Loucy (cell line): Measurements from ENCODE around the gene NAB1.

Source experiments
- EZH2phosphoT487 ChIP-seq: fragments of 200-600 bp; IDR thresholded peaks from 2 replicates; pipeline ENCODE4 v1.6.1; 2018; ENCODE audit warnings: antibody characterized with exemption, mild to moderate bottlenecking, moderate library complexity, borderline replicate concordance
- TF ChIP-seq, protein P1 (sequence below): fragments of 200-600 bp; sonication (generic); conservative IDR thresholded peaks from 2 replicates; pipeline ENCODE4 v1.5.1; 2014; ENCODE audit warnings: mild to moderate bottlenecking, antibody characterized with exemption, low read length

DNA sequence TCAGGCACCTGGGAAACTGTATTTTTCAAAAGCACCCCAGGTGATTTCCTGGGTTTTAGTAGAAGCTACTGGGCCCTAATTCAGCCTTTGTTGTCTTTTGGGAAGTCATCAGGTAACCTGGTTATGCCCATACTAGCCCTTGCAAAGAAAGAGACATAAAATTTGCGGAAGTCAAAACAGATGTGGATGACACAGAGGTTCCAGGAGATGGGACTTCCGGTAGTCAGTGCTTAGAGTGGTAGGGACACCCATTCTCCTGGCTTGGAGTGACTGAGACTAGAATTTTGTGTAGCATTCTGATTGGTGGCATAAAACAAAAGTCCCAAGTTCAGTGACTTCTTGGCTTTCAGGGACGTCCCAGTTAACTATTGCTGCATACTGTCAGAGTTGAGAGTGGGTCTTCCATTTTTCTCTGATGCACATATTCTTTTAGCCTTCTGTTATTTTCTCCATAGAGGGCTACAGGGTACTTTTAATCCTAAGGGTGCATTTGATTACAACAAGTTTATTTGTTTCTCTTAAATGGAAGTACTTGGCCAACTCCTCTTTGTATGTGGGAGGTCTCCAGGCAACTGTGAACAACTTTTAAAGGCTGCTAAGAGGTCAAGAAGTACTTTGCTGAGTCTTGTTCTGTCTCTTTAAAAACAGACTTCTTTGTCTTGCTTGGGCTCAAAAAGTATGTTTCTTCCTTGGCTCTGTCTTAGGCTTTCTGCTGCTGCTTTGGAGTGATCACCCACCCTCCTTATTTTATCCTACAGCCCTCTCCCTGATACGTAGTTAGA lies 8.8 kb downstream of the NAB1 start:
- TF ChIP-seq EZH2phosphoT487: no peak
- TF ChIP-seq, protein P1, sequence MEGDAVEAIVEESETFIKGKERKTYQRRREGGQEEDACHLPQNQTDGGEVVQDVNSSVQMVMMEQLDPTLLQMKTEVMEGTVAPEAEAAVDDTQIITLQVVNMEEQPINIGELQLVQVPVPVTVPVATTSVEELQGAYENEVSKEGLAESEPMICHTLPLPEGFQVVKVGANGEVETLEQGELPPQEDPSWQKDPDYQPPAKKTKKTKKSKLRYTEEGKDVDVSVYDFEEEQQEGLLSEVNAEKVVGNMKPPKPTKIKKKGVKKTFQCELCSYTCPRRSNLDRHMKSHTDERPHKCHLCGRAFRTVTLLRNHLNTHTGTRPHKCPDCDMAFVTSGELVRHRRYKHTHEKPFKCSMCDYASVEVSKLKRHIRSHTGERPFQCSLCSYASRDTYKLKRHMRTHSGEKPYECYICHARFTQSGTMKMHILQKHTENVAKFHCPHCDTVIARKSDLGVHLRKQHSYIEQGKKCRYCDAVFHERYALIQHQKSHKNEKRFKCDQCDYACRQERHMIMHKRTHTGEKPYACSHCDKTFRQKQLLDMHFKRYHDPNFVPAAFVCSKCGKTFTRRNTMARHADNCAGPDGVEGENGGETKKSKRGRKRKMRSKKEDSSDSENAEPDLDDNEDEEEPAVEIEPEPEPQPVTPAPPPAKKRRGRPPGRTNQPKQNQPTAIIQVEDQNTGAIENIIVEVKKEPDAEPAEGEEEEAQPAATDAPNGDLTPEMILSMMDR: no peak
